ENCODE data around the gene CD84.

CD84 gene

DNA sequence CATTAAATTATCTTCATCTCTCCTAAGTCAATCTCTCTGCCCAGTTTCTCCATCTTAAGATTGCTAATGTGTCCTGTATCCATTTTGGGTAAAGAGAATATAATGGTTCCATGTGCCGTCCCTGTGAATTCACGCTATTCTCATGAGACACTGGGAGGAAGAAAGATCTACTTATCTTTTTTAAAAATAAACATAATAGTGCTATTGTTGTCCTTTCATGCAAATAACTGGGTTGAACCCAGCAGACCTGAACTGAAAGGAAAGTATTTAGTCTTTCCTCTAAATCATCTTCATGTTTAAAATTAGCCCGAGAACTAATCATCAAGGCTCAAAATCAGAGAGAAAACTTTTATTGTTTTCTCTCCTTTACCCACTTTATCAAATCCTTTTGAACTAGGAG, 45.2 kb upstream of the CD84 start:
- TF ChIP-seq, protein P1, sequence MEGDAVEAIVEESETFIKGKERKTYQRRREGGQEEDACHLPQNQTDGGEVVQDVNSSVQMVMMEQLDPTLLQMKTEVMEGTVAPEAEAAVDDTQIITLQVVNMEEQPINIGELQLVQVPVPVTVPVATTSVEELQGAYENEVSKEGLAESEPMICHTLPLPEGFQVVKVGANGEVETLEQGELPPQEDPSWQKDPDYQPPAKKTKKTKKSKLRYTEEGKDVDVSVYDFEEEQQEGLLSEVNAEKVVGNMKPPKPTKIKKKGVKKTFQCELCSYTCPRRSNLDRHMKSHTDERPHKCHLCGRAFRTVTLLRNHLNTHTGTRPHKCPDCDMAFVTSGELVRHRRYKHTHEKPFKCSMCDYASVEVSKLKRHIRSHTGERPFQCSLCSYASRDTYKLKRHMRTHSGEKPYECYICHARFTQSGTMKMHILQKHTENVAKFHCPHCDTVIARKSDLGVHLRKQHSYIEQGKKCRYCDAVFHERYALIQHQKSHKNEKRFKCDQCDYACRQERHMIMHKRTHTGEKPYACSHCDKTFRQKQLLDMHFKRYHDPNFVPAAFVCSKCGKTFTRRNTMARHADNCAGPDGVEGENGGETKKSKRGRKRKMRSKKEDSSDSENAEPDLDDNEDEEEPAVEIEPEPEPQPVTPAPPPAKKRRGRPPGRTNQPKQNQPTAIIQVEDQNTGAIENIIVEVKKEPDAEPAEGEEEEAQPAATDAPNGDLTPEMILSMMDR (IDR thresholded peaks at IDR 0.05; ENCODE audit: borderline replicate concordance, control extremely low read depth, extremely low read depth, insufficient read depth, missing control alignments), result no peak
- in situ Hi-C loops (cut with MboI; ENCODE audit: low sequenced_read_pairs, unreplicated experiment), result no loop called here
- no peak for DNase-seq (ENCODE audit: low spot score)

- TF ChIP-seq, protein P1 (IDR thresholded peaks at IDR 0.05; ENCODE audit: borderline replicate concordance, control extremely low read depth, extremely low read depth, insufficient read depth, missing control alignments), result no peak
- in situ Hi-C loops (cut with MboI; ENCODE audit: low sequenced_read_pairs, unreplicated experiment), result no loop called here
- DNase-seq (ENCODE audit: low spot score), result no peak
Measured at GRCh38 chr1:160623862-160624261, 44.6 kb upstream of the CD84 start.

DNA sequence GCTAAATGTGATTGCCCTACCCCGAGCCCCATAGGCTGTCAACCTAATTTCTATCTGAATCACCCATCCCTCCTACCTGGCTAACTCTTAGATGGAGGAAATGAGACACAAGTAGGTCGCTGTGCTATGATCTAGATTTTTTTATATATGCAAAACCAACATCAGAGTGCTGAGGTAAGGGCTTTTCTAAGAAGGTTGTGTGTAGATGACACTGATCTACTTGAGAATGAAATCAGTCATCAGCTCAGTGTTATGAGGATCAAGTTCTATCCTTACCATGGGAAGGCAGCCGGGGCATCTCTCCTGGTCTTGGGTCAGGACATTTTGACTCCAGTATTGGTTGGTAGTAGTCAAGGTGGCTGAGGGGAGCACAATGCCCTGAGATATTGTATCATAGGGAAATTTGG, 43.9 kb upstream of the CD84 start:
- no peak for DNase-seq (ENCODE audit: low spot score)
- in situ Hi-C loops (cut with MboI; ENCODE audit: low sequenced_read_pairs, unreplicated experiment), result no loop called here
- TF ChIP-seq, protein P1 (IDR thresholded peaks at IDR 0.05; ENCODE audit: borderline replicate concordance, control extremely low read depth, extremely low read depth, insufficient read depth, missing control alignments), result no peak

- TF ChIP-seq, protein P1 (IDR thresholded peaks at IDR 0.05; ENCODE audit: borderline replicate concordance, control extremely low read depth, extremely low read depth, insufficient read depth, missing control alignments), result no peak
- in situ Hi-C loops (cut with MboI; ENCODE audit: low sequenced_read_pairs, unreplicated experiment), result no loop called here
- DNase-seq (ENCODE audit: low spot score), result no peak
Measured at GRCh38 chr1:160622501-160623226, 43.4 kb upstream of the CD84 start.

DNA sequence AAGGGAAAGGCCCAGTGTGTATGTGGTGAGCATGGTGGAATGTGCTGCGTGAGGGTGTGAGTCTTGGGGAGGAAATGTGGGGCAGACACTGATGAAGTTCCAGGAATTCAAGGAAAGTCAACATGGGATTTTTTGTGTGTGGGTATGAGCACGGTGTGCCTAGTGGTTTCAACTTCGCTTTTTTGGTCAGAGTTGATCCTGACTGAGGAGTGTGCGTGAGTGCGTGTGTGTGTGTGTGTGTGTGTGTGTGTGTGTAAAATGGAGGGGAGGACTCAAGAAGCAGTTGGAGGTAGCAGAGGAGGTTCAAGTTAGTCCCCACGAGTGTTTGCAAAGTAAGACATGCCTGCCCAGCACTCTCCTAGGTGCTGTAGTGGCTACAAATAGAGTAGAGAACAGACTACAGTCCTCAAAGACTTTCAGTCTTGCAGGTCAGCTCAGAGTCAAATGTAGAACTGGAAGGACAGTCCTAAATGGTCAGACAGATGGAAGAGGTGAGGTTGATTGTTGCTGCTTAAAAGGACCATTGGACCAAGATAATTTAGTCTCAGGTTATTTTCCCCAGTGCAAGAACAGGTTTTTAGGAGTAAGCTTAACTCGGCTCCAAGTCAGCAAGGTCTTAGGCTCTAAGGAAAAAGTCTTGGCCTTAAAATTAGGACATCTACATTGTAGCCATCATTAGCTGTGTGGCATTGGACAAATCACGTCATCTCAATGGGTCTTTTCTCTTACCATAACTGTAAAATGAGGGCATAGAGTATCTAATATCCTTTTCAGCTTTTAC, 42.5 kb upstream of the CD84 start:
- DNase-seq (ENCODE audit: low spot score), result no peak
- in situ Hi-C loops (cut with MboI; ENCODE audit: low sequenced_read_pairs, unreplicated experiment), result no loop called here
- TF ChIP-seq, protein P1 (IDR thresholded peaks at IDR 0.05; ENCODE audit: borderline replicate concordance, control extremely low read depth, extremely low read depth, insufficient read depth, missing control alignments), result no peak

GRCh38 chr1:160620942-160621632, 41.8 kb upstream of the CD84 start:
- in situ Hi-C loops (cut with MboI; ENCODE audit: low sequenced_read_pairs, unreplicated experiment), result no loop called here

More at GRCh38 chr1:160620942-160621632, 41.8 kb upstream of the CD84 start:
- TF ChIP-seq, protein P1 (IDR thresholded peaks at IDR 0.05; ENCODE audit: borderline replicate concordance, control extremely low read depth, extremely low read depth, insufficient read depth, missing control alignments), result no peak
- no peak for DNase-seq (ENCODE audit: low spot score)
